Activated CD4-positive, alpha-beta T cell treated with anti-CD3 and anti-CD28 coated beads, Interleukin-2, amount 10 ng/mL, durations not matched to agents 24 days and 14 days (primary cell): ENCODE data around the gene EPB41L5. TPM values are rescaled to one million over a fixed set of nuclear protein-coding genes. Genes with fewer than 3 reads are reported as not detected.
"Not testable (repeated sequence)": the region's sequence is repeated elsewhere in the genome, so short reads cannot be mapped to it uniquely, and the experiment has no call there.

Experiments
- DNase-seq: peaks from one replicate; pipeline ENCODE4 v3.0.0; 2022
- H3K27ac Mint-ChIP-seq: one replicate; pipeline ENCODE4 v1.8.0; 2022; ENCODE audit warnings: mild to moderate bottlenecking, mixed read lengths
- H3K27me3 Mint-ChIP-seq: one replicate; pipeline ENCODE4 v1.8.0; 2022; ENCODE audit warnings: mixed read lengths
- H3K36me3 Mint-ChIP-seq: one replicate; pipeline ENCODE4 v1.8.0; 2022; ENCODE audit warnings: low read depth, mild to moderate bottlenecking, mixed read lengths
- H3K4me1 Mint-ChIP-seq: one replicate; pipeline ENCODE4 v1.8.0; 2021; ENCODE audit warnings: mixed read lengths
- H3K4me3 Mint-ChIP-seq: one replicate; pipeline ENCODE4 v1.8.0; 2022; ENCODE audit warnings: mild to moderate bottlenecking, moderate library complexity, mixed read lengths
- H3K9me3 Mint-ChIP-seq: one replicate; pipeline ENCODE4 v1.8.0; 2021; ENCODE audit warnings: mixed read lengths
- intact Hi-C: fragments of 100-400 bp; cut with micrococcal nuclease; formaldehyde crosslinking; loops from one replicate; pipeline ENCODE4 v1.15.1; 2023
- total RNA-seq: library from RNA; stranded (reverse); gene quantifications from 2 replicates; pipeline ENCODE4 v1.2.3, GENCODE V29; 2022

Gene EPB41L5
- total RNA-seq, result 1.5 and 2.2 TPM in 2 replicates

GRCh38 chr2:120012771-120013596, at the start of gene EPB41L5:
Gene EPB41L5 (plus strand): TSS chr2:120013077. CDS start chr2:120019085, 6,008 bp downstream.
- H3K27me3 Mint-ChIP-seq, result peaks cover 13% of the 10 kb centered on the region
- peak; percentile 94 for DNase-seq
- H3K4me3 Mint-ChIP-seq, result peak within 1 kb of the TSS; percentile 75
- H3K4me1 Mint-ChIP-seq, result peaks cover 11% of the 10 kb centered on the region
- no peak within 1 kb of the TSS for H3K27ac Mint-ChIP-seq
- H3K36me3 Mint-ChIP-seq, result no peaks in the 10 kb centered on the region
- no peaks in the 10 kb centered on the region for H3K9me3 Mint-ChIP-seq
- intact Hi-C loops, result loop anchor here (1.0 to 10.0 kb wide), 7 partner anchors 151 to 336 kb away; partner anchors contain the start of genes PTPN4 and TMEM177

- H3K27ac Mint-ChIP-seq, result no peak overlapping the region
- DNase-seq, result no peak
- intact Hi-C loops, result no loop called here
Measured at GRCh38 chr2:119981896-119982295, 31.0 kb upstream of the EPB41L5 start.

DNA sequence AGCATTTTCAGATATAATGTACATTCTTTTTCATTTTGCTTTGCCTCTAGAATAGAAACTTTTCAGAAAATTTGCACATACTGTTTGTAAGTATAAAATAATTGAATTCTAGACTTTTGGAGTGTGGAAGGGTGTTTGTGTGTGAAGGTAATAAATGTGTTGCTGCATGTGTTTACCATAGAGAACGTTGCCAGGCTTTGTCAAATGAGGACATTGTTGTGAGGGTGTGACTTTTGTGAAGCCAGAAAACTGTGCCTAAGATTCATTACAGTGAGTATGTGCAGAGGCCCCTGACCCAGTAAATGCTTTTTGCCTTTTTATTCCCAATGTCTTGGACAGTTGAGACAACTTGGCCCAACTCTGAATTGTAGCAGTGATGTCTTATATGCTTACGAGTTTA, 30.4 kb upstream of the EPB41L5 start:
- H3K9me3 Mint-ChIP-seq, result no peaks in the 10 kb centered on the region
- peaks cover 6% of the 10 kb centered on the region for H3K36me3 Mint-ChIP-seq
- H3K4me3 Mint-ChIP-seq, result no peak overlapping the region
- intact Hi-C loops, result no loop called here
- no peaks in the 10 kb centered on the region for H3K27me3 Mint-ChIP-seq
- no peak overlapping the region for H3K27ac Mint-ChIP-seq
- DNase-seq, result no peak
- H3K4me1 Mint-ChIP-seq, result no peaks in the 10 kb centered on the region

More at GRCh38 chr2:119981896-119982295, 31.0 kb upstream of the EPB41L5 start:
- H3K27me3 Mint-ChIP-seq, result no peaks in the 10 kb centered on the region
- H3K4me1 Mint-ChIP-seq, result no peaks in the 10 kb centered on the region
- H3K4me3 Mint-ChIP-seq, result no peak overlapping the region
- peaks cover 12% of the 10 kb centered on the region for H3K36me3 Mint-ChIP-seq
- H3K9me3 Mint-ChIP-seq, result no peaks in the 10 kb centered on the region

DNA sequence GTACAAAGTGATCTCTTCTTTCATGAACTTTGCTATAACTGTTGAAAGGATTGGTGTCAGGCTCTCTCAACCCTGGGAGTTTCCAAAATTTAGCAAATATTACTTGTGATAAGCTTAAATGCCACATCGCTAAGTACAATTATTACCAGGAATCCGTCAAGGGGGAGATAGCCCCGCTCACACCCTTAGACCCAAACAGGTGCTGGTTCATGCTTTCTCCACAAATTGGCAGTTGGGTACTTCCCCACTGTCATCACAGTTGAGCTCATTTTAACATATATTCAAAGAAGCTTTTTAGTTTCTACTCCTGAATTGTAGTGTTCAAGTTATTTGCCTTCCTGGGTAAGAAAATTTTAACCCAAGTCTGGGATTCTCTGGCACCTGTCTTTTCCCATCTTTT, 29.8 kb upstream of the EPB41L5 start:
- no peaks in the 10 kb centered on the region for H3K9me3 Mint-ChIP-seq
- no peak overlapping the region for H3K4me3 Mint-ChIP-seq
- DNase-seq, result no peak
- peaks cover 6% of the 10 kb centered on the region for H3K36me3 Mint-ChIP-seq
- no peak overlapping the region for H3K27ac Mint-ChIP-seq
- H3K4me1 Mint-ChIP-seq, result no peaks in the 10 kb centered on the region
- H3K27me3 Mint-ChIP-seq, result no peaks in the 10 kb centered on the region
- intact Hi-C loops, result no loop called here

DNA sequence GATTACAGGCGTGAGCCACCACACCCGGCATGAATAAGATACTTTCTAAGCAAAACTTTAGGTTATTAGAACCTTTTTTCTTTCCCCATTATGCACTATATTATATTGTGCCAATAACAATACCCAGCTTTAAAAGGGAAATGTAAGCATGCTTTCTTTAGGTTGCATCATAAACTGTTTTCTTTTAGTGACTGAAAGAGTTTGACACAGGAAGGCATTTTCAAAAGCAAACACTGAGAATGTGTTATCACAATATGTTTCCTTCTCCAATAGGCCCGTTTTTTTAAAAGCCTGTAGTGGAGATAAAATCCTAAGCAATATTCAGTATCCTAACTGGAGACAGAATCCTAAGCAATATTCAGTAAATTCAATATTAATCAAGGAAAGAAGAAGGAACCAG, 16.7 kb upstream of the EPB41L5 start:
- H3K36me3 Mint-ChIP-seq, result no peaks in the 10 kb centered on the region
- intact Hi-C loops, result no loop called here
- H3K27ac Mint-ChIP-seq, result no peak overlapping the region
- no peaks in the 10 kb centered on the region for H3K4me1 Mint-ChIP-seq
- peaks cover 6% of the 10 kb centered on the region for H3K27me3 Mint-ChIP-seq
- H3K9me3 Mint-ChIP-seq, result no peaks in the 10 kb centered on the region
- DNase-seq, result no peak
- H3K4me3 Mint-ChIP-seq, result no peak overlapping the region

DNA sequence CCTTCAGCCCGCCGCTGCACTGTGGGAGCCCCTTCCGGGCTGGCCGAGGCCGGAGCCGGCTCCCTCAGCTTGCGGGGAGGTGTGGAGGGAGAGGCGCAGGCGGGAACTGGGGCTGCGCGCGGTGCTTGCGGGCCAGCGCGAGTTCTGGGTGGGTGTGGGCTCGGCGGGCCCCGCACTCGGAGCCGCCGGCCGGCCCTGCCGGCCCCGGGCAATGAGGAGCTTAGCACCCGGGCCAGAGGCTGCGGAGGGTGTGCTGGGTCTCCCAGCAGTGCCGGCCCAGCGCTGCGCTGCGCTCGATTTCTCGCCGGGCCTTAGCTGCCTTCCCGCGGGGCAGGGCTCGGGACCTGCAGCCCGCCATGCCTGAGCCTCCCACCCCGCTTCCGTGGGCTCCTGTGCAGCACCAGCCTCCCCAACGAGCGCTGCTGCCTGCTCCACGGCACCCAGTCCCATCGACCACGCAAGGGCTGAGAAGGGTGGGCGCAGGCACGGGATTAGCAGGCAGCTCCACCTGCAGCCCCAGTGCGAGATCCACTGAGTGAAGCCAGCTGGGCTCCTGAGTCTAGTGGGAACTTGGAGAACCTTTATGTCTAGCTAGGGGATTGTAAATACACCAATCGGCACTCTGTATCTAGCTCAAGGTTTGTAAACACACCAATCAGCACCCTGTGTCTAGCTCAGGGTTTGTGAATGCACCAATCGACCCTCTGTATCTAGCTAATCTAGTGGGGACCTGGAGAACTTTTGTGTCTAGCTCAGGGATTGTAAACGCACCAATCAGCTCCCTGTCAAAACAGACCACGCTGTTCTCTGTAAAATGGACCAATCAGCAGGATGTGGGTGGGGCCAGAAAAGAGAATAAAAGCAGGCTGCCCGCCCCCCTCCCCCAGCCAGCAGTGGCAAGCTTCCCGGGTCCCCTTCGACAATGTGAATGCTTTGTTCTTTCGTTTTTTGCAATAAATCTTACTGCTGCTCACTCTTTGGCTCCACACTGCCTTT, 15.7 kb upstream of the EPB41L5 start:
- DNase-seq, H3K27ac Mint-ChIP-seq, H3K9me3 Mint-ChIP-seq, H3K36me3 Mint-ChIP-seq, H3K4me3 Mint-ChIP-seq, H3K27me3 Mint-ChIP-seq, H3K4me1 Mint-ChIP-seq, intact Hi-C loops: not testable (repeated sequence)

- H3K36me3 Mint-ChIP-seq, result no peaks in the 10 kb centered on the region
- H3K9me3 Mint-ChIP-seq, result no peaks in the 10 kb centered on the region
- intact Hi-C loops, result no loop called here
- no peak for DNase-seq
- H3K27ac Mint-ChIP-seq, result no peak overlapping the region
- H3K4me1 Mint-ChIP-seq, result peaks cover 2% of the 10 kb centered on the region
- H3K27me3 Mint-ChIP-seq, result no peaks in the 10 kb centered on the region
- H3K4me3 Mint-ChIP-seq, result no peak overlapping the region
Measured at GRCh38 chr2:120001471-120001870, 11.4 kb upstream of the EPB41L5 start.

- Mint-ChIP-seq H3K4me3 (no peak overlapping the region), H3K36me3 (no peaks in the 10 kb centered on the region), H3K27ac (no peak overlapping the region), H3K4me1 (peaks cover 7% of the 10 kb centered on the region), H3K9me3 (no peaks in the 10 kb centered on the region), H3K27me3 (no peaks in the 10 kb centered on the region)
- DNase-seq, result no peak
- intact Hi-C loops, result no loop called here
Measured at GRCh38 chr2:120004254-120004653, 8.6 kb upstream of the EPB41L5 start.

DNA sequence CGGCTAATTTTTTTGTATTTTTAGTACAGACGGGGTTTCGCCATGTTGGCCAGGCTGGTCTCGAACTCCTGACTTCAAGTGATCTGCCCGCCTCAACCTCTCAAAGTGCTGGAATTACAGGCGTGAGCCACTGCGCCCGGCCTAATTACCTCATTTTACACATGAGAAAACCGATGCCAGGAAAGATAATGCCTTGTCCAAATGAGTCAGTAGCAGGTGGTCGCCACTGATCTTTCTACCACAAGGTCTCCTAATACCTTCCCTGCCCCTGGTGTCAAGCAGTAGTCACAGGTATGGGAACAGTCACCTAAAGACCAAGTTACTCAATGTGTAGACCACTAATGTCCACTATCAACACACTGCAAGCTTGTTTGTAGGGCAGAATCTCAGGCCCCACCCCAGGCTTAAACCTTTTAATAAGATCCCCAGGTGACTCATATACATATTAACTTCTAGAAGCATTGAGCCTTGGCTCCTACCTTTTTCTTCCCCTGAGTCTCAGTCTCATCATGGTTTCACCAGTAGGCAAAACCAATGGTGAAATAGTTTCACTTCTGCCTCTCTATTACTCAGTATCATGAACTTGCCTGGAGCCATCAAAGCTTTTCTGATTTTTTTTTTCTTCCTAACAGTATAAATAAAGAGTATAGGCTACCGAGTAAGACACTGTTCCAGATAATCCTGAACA, 6.9 kb upstream of the EPB41L5 start:
- no peaks in the 10 kb centered on the region for H3K9me3 Mint-ChIP-seq
- no peak overlapping the region for H3K4me3 Mint-ChIP-seq
- intact Hi-C loops, result no loop called here
- no peaks in the 10 kb centered on the region for H3K36me3 Mint-ChIP-seq
- H3K27ac Mint-ChIP-seq, result no peak overlapping the region
- DNase-seq, result peak; percentile 43
- peaks cover 2% of the 10 kb centered on the region for H3K27me3 Mint-ChIP-seq
- peaks cover 7% of the 10 kb centered on the region for H3K4me1 Mint-ChIP-seq

- Mint-ChIP-seq H3K4me1 (peaks cover 15% of the 10 kb centered on the region), H3K36me3 (no peaks in the 10 kb centered on the region), H3K4me3 (no peak overlapping the region), H3K27me3 (peaks cover 3% of the 10 kb centered on the region), H3K9me3 (no peaks in the 10 kb centered on the region), H3K27ac (no peak overlapping the region)
- intact Hi-C loops, result no loop called here
- peak; percentile 42 for DNase-seq
Measured at GRCh38 chr2:120007851-120008250, 5.0 kb upstream of the EPB41L5 start.

- peak overlapping the region; percentile 55 for H3K4me3 Mint-ChIP-seq
- H3K36me3 Mint-ChIP-seq, result no peaks in the 10 kb centered on the region
- intact Hi-C loops, result loop anchor here (2.0 to 10.0 kb wide), 6 partner anchors 150 to 335 kb away; partner anchors contain the start of gene TMEM177
- no peak overlapping the region for H3K27ac Mint-ChIP-seq
- peaks cover 11% of the 10 kb centered on the region for H3K4me1 Mint-ChIP-seq
- no peaks in the 10 kb centered on the region for H3K9me3 Mint-ChIP-seq
- H3K27me3 Mint-ChIP-seq, result peaks cover 13% of the 10 kb centered on the region
- no peak for DNase-seq
Measured at GRCh38 chr2:120012363-120012762, 514 bp upstream of the EPB41L5 start.

GRCh38 chr2:120013597-120014223, 833 bp downstream of the EPB41L5 start:
- peak overlapping the region; percentile 75 for H3K4me3 Mint-ChIP-seq
- no peak for DNase-seq
- peaks cover 11% of the 10 kb centered on the region for H3K4me1 Mint-ChIP-seq
- no peak overlapping the region for H3K27ac Mint-ChIP-seq
- intact Hi-C loops, result loop anchor here (1.0 to 10.0 kb wide), 7 partner anchors 151 to 336 kb away; partner anchors contain the start of genes PTPN4 and TMEM177
- H3K9me3 Mint-ChIP-seq, result no peaks in the 10 kb centered on the region
- H3K27me3 Mint-ChIP-seq, result peaks cover 13% of the 10 kb centered on the region
- no peaks in the 10 kb centered on the region for H3K36me3 Mint-ChIP-seq
